ENCODE results near the gene KCNQ1.

GRCh38 chr11:2674658-2675131 lies 229.9 kb downstream of the KCNQ1 start:
- TF ChIP-seq CTCF (conservative IDR thresholded peaks at IDR 0.05; ENCODE audit: low read length) = no peak
- TF ChIP-seq EZH2phosphoT487 (IDR thresholded peaks at IDR 0.05; ENCODE audit: borderline replicate concordance) = no peak

Data from Loucy (cell line).